A673 (cell line): ENCODE results near the gene MRFAP1. TPM values are rescaled to one million over a fixed set of nuclear protein-coding genes. Genes with fewer than 3 reads are reported as not detected.
A peak's percentile ranks its signal among the peaks of the same experiment; 100 is the strongest.

Experiments used
- BruUV-seq: library from RNA; stranded (reverse); fragments of 400-500 nt; replicated peaks from 2 replicates; lab custom pipeline; 2021; lab: Mats Ljungman, UMichigan
- CTCF ChIA-PET: fragments of 300-600 bp; sonication (Branson Sonifier 250); formaldehyde crosslinking; loops from one replicate; lab custom pipeline; 2022; ENCODE audit warnings: antibody characterized with exemption; lab: Charles Lee
- POLR2A ChIA-PET: fragments of 300-600 bp; sonication (Branson Sonifier 250); formaldehyde crosslinking; loops from one replicate; lab custom pipeline; 2022; ENCODE audit warnings: antibody characterized with exemption; ENCODE audit not compliant: low non-redundant PET; lab: Charles Lee
- DNase-seq: peaks from one replicate; pipeline ENCODE4 v3.0.0-alpha.2; 2015; ENCODE audit warnings: low spot score
- H3K27ac ChIP-seq: fragments of 200-600 bp; sonication (generic); 2 replicates; pipeline ENCODE4 v1.5.1; 2016; ENCODE audit warnings: mixed run types, low read depth, mild to moderate bottlenecking, mixed read lengths, antibody characterized with exemption, low read length; ENCODE audit not compliant: poor library complexity, severe bottlenecking
- H3K27me3 ChIP-seq: fragments of 200-600 bp; sonication (generic); replicated peaks from 2 replicates; pipeline ENCODE4 v1.6.1; 2017; ENCODE audit warnings: mixed run types, low read depth, mild to moderate bottlenecking, mixed read lengths, antibody characterized with exemption, low read length; ENCODE audit not compliant: insufficient read depth, poor library complexity
- H3K36me3 ChIP-seq: fragments of 200-600 bp; sonication (generic); 2 replicates; pipeline ENCODE4 v1.6.1; 2016; ENCODE audit warnings: mixed run types, mild to moderate bottlenecking, mixed read lengths, antibody characterized with exemption, low read length; ENCODE audit not compliant: insufficient read depth, poor library complexity, severe bottlenecking
- H3K4me1 ChIP-seq: fragments of 200-600 bp; sonication (generic); 2 replicates; pipeline ENCODE4 v1.6.1; 2017; ENCODE audit warnings: mixed run types, mild to moderate bottlenecking, mixed read lengths, antibody characterized with exemption, low read length; ENCODE audit not compliant: insufficient read depth, poor library complexity, severe bottlenecking
- H3K4me3 ChIP-seq: fragments of 200-600 bp; sonication (generic); 2 replicates; pipeline ENCODE4 v1.5.1; 2016; ENCODE audit warnings: low read depth, mixed run types, mild to moderate bottlenecking, mixed read lengths, low read length; ENCODE audit not compliant: poor library complexity, severe bottlenecking
- H3K9me3 ChIP-seq: fragments of 200-600 bp; sonication (generic); 2 replicates; pipeline ENCODE4 v1.6.1; 2016; ENCODE audit warnings: mixed run types, low read depth, mild to moderate bottlenecking, mixed read lengths, antibody characterized with exemption, low read length; ENCODE audit not compliant: poor library complexity, severe bottlenecking
- CTCF ChIP-seq: fragments of 300-800, 200-600 bp; sonication (generic); conservative IDR thresholded peaks from 2 replicates; pipeline ENCODE4 v1.5.1; 2017; ENCODE audit warnings: low read depth, mild to moderate bottlenecking, antibody characterized with exemption, low read length, moderate library complexity, mixed read lengths
- EZH2 ChIP-seq: fragments of 200-600 bp; sonication (generic); IDR thresholded peaks from 2 replicates; pipeline ENCODE4 v1.6.1; 2017; ENCODE audit warnings: borderline replicate concordance, low read depth, mild to moderate bottlenecking, mixed read lengths, antibody characterized with exemption, low read length; ENCODE audit not compliant: poor library complexity, severe bottlenecking
- intact Hi-C: fragments of 100-400 bp; cut with micrococcal nuclease; formaldehyde crosslinking; loops from one replicate; pipeline ENCODE4 v1.10.0; 2022; ENCODE audit not compliant: unreplicated experiment
- total RNA-seq: library from RNA; stranded (reverse); gene quantifications from 2 replicates; pipeline ENCODE4 v1.2.3, GENCODE V29; 2021

The MRFAP1 gene
- total RNA-seq, 1 experiment from 2014 or later: 402 TPM

- H3K4me3 ChIP-seq: no peak overlapping the region
- intact Hi-C loops: no loop called here
- no TSS peak for BruUV-seq
- ChIA-PET POLR2A (no interaction called here), CTCF (no interaction called here)
- no peaks in the 10 kb centered on the region for H3K9me3 ChIP-seq
- no peaks in the 10 kb centered on the region for H3K27me3 ChIP-seq
- no peaks in the 10 kb centered on the region for H3K36me3 ChIP-seq
- TF ChIP-seq EZH2 (no peak), CTCF (no peak)
- H3K4me1 ChIP-seq: no peaks in the 10 kb centered on the region
- no peak overlapping the region for H3K27ac ChIP-seq
- peak; percentile 74 for DNase-seq
These were observed 48.5 kb downstream of the MRFAP1 start for GRCh38 chr4:6688879-6689505.

- TF ChIP-seq EZH2: no peak
- no peak for TF ChIP-seq CTCF
- Histone ChIP-seq H3K4me1 (no peaks in the 10 kb centered on the region), H3K36me3 (no peaks in the 10 kb centered on the region), H3K9me3 (no peaks in the 10 kb centered on the region), H3K27ac (no peak overlapping the region), H3K4me3 (no peak overlapping the region), H3K27me3 (no peaks in the 10 kb centered on the region)
- no TSS peak for BruUV-seq
- ChIA-PET POLR2A (no interaction called here), CTCF (no interaction called here)
- DNase-seq: no peak
- intact Hi-C loops: no loop called here
These were observed 49.0 kb downstream of the MRFAP1 start for GRCh38 chr4:6689506-6689960.

Other genes starting within 250 kb of the MRFAP1 start
- 0.20 TPM in 1 of 2 replicates, not detected in the other for gene PPP2R2C, start 168.1 kb upstream of the MRFAP1 start, total RNA-seq
- 14.5 and 14.9 TPM in 2 replicates for gene MAN2B2, start 65.5 kb upstream of the MRFAP1 start, total RNA-seq
- gene S100P, start 53.2 kb downstream of the MRFAP1 start, total RNA-seq: 0.45 and 0.98 TPM in 2 replicates
- gene MRFAP1L1, start 69.2 kb downstream of the MRFAP1 start, total RNA-seq: 60.8 and 61.0 TPM in 2 replicates
- gene BLOC1S4, start 75.5 kb downstream of the MRFAP1 start, total RNA-seq: 12.3 and 13.2 TPM in 2 replicates
- 30.2 and 33.3 TPM in 2 replicates for gene KIAA0232, start 142.0 kb downstream of the MRFAP1 start, total RNA-seq